ENCODE results near the gene KBTBD3.

- no peak for TF ChIP-seq CTCF (IDR thresholded peaks at IDR 0.05)
- no peak for TF ChIP-seq EZH2phosphoT487 (IDR thresholded peaks at IDR 0.05)
Observed at GRCh38 chr11:106082096-106082495, 4.9 kb upstream of the KBTBD3 start.

All from neural progenitor cell (in vitro differentiated cells).